ENCODE measurements around the gene DBET. TPM values are rescaled to one million over a fixed set of nuclear protein-coding genes. Genes with fewer than 3 reads are reported as not detected.
"Not testable (repeated sequence)": the region's sequence is repeated elsewhere in the genome, so short reads cannot be mapped to it uniquely, and the experiment has no call there.

The DBET gene
- total RNA-seq, 1 donor from 2014 or later = not detected

- H3K4me1 Mint-ChIP-seq; DNase-seq (ENCODE audit: low read depth, low spot score): not testable (repeated sequence)
These were observed 43.6 kb downstream of the DBET start for GRCh38 chr4:190107766-190108485.

GRCh38 chr4:190108756-190109155 lies 44.5 kb downstream of the DBET start:
- DNase-seq (ENCODE audit: low read depth, low spot score); H3K4me3 Mint-ChIP-seq: not testable (repeated sequence)

More at GRCh38 chr4:190107766-190108485, 43.6 kb downstream of the DBET start:
- not testable (repeated sequence) for H3K36me3 Mint-ChIP-seq (ENCODE audit: low read depth); H3K27me3 Mint-ChIP-seq (ENCODE audit: low read depth); H3K9me3 Mint-ChIP-seq; H3K27ac Mint-ChIP-seq (ENCODE audit: unreplicated experiment); H3K4me3 Mint-ChIP-seq

GRCh38 chr4:190109390-190110011 lies 45.2 kb downstream of the DBET start:
- not testable (repeated sequence) for H3K4me3 Mint-ChIP-seq; H3K9me3 Mint-ChIP-seq; H3K27ac Mint-ChIP-seq (ENCODE audit: unreplicated experiment); H3K4me1 Mint-ChIP-seq; H3K27me3 Mint-ChIP-seq (ENCODE audit: low read depth); DNase-seq (ENCODE audit: low read depth, low spot score); H3K36me3 Mint-ChIP-seq (ENCODE audit: low read depth)

More at GRCh38 chr4:190108756-190109155, 44.5 kb downstream of the DBET start:
- not testable (repeated sequence) for H3K4me1 Mint-ChIP-seq; H3K36me3 Mint-ChIP-seq (ENCODE audit: low read depth); H3K27ac Mint-ChIP-seq (ENCODE audit: unreplicated experiment); H3K27me3 Mint-ChIP-seq (ENCODE audit: low read depth); H3K9me3 Mint-ChIP-seq

GRCh38 chr4:190110033-190110432 lies 45.7 kb downstream of the DBET start:
- not testable (repeated sequence) for DNase-seq (ENCODE audit: low read depth, low spot score); H3K4me3 Mint-ChIP-seq; H3K4me1 Mint-ChIP-seq; H3K9me3 Mint-ChIP-seq; H3K36me3 Mint-ChIP-seq (ENCODE audit: low read depth); H3K27me3 Mint-ChIP-seq (ENCODE audit: low read depth); H3K27ac Mint-ChIP-seq (ENCODE audit: unreplicated experiment)

GRCh38 chr4:190110570-190111295 lies 46.4 kb downstream of the DBET start:
- not testable (repeated sequence) for DNase-seq (ENCODE audit: low read depth, low spot score); H3K9me3 Mint-ChIP-seq

GRCh38 chr4:190112879-190113278 lies 48.6 kb downstream of the DBET start:
- H3K27ac Mint-ChIP-seq (ENCODE audit: unreplicated experiment); H3K27me3 Mint-ChIP-seq (ENCODE audit: low read depth); H3K9me3 Mint-ChIP-seq; H3K4me1 Mint-ChIP-seq; DNase-seq (ENCODE audit: low read depth, low spot score); H3K36me3 Mint-ChIP-seq (ENCODE audit: low read depth); H3K4me3 Mint-ChIP-seq: not testable (repeated sequence)

More at GRCh38 chr4:190110570-190111295, 46.4 kb downstream of the DBET start:
- H3K27ac Mint-ChIP-seq (ENCODE audit: unreplicated experiment); H3K36me3 Mint-ChIP-seq (ENCODE audit: low read depth); H3K4me3 Mint-ChIP-seq; H3K27me3 Mint-ChIP-seq (ENCODE audit: low read depth); H3K4me1 Mint-ChIP-seq: not testable (repeated sequence)

GRCh38 chr4:190114991-190115390 lies 50.7 kb downstream of the DBET start:
- H3K9me3 Mint-ChIP-seq; H3K4me3 Mint-ChIP-seq; H3K27me3 Mint-ChIP-seq (ENCODE audit: low read depth); H3K4me1 Mint-ChIP-seq; H3K27ac Mint-ChIP-seq (ENCODE audit: unreplicated experiment); H3K36me3 Mint-ChIP-seq (ENCODE audit: low read depth); DNase-seq (ENCODE audit: low read depth, low spot score): not testable (repeated sequence)

Other genes with a start within 250 kb of the DBET start
- 41.5 and 45.2 TPM in 2 replicates for gene FRG1, start 123.6 kb upstream of the DBET start, total RNA-seq
- gene FRG2, start 37.2 kb upstream of the DBET start, total RNA-seq = not detected in 2 replicates
- gene DUX4, start 109.3 kb downstream of the DBET start, total RNA-seq = not detected in 2 replicates

Measured in neural crest cell (in vitro differentiated cells).